ENCODE results near the gene DHFR.

DNA sequence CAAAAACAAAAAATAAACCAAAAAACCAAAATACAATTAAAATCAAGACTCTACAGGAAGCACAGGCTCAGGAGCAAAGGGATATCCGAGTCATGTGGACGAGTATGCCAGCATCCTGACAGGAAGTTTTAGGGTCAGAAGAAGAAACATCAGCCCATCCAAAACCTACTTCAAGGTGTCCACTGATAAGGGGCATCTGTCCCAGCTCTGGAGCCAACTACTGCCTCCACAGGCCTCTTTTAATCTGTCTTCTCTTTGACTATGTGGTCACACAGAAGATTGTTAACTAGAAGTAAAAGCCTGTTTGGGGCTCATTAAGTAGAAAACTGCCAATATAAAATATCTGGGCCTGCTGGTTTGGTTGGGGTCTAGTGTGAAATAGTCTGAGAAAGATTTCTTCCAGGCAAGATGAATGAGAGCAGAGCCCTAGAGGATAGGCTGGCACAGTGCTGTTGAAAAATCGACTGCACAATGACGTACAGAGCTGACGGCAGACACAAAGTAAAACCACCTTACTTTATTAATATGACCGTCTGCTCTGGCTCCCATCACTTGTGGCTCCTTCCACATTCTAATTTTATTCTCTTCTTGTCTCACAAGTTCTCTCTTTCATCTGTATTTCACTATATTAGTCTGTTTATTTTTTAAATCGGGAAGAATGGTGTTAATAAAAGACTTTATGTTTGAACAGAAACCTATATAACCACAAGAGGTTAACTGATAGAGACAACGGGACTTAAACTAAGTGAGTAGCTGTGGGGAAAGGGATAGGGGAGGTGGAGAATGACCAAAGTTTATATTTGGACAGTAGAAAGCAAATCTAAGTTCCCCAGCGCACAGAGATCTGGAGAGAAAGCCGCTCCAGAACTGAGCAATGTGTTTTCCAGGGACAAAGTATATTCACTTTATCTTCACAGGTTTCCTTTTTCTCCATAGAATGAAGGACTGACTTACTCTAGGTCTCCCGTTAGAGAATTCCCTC is 23.2 kb downstream of the DHFR start:
- TF ChIP-seq ZNF274 (IDR thresholded peaks at IDR 0.05; ENCODE audit: low read depth, low read length) (no peak), YY1 (IDR thresholded peaks at IDR 0.05; ENCODE audit: insufficient read depth, insufficient read length) (no peak)
